B cell (primary cell): ENCODE data around the gene MRPL17. TPM values are rescaled to one million over a fixed set of nuclear protein-coding genes. Genes with fewer than 3 reads are reported as not detected.

ENCODE experiments used
- ATAC-seq: fragments of 200-7000 bp; cut with Tn5 transposase; one replicate; pipeline ENCODE4 v1.10.0; 2021; ENCODE audit warnings: low read depth, mild to moderate bottlenecking, moderate number of reproducible peaks, moderate library complexity
- CTCF ChIA-PET: fragments of 350-600 bp; sonication (Branson Sonifier 250); formaldehyde crosslinking; loops from one replicate; lab custom pipeline; 2021; ENCODE audit warnings: antibody characterized with exemption, inconsistent platforms; lab: Charles Lee
- POLR2A ChIA-PET: fragments of 350-600 bp; sonication (Branson Sonifier 250); formaldehyde crosslinking; loops from one replicate; lab custom pipeline; 2021; ENCODE audit warnings: antibody characterized with exemption; lab: Charles Lee
- DNase-seq: peaks from one replicate; pipeline ENCODE4 v3.0.0; 2013
- H2AFZ ChIP-seq: 2 replicates; pipeline ENCODE4 v1.6.1; 2012; ENCODE audit warnings: mild to moderate bottlenecking, low read depth, low read length; ENCODE audit not compliant: insufficient read depth, poor library complexity, severe bottlenecking
- H3K27ac ChIP-seq, 2 donors: 1 replicate in 1 of 2; 2 replicates in 1 of 2; pipeline ENCODE4 v1.5.1; 2012 to 2013; ENCODE audit warnings: low read length in 2 of 2, mild to moderate bottlenecking in 2 of 2, moderate library complexity in 1 of 2
- H3K27me3 ChIP-seq, 4 experiments: fragments of 200-600 bp in 1 of 4; sonication (generic) in 1 of 4; replicated peaks in 1 of 4; 1 replicate in 2 of 4; 2 replicates in 2 of 4; pipeline versions ENCODE4 v1.6.1 to v1.7.0; 2013 to 2016; ENCODE audit warnings: low read length in 3 of 4, mild to moderate bottlenecking in 2 of 4, mixed read lengths in 1 of 4, moderate library complexity in 1 of 4; ENCODE audit not compliant: insufficient read depth in 4 of 4, control insufficient read depth in 3 of 4; ENCODE audit errors: control extremely low read depth in 1 of 4
- H3K36me3 ChIP-seq, 2 experiments: replicated peaks in 1 of 2; 1 replicate in 1 of 2; 2 replicates in 1 of 2; pipeline versions ENCODE4 v1.6.1 to v1.7.1; 2013; ENCODE audit warnings: low read length in 1 of 2; ENCODE audit not compliant: insufficient read depth in 2 of 2, control insufficient read depth in 1 of 2; ENCODE audit errors: control extremely low read depth in 1 of 2, extremely low read depth in 1 of 2
- H3K4me1 ChIP-seq, 2 donors: fragments of 200-600 bp in 1 of 2; sonication (generic) in 1 of 2; 1 replicate in 1 of 2; 2 replicates in 1 of 2; pipeline versions ENCODE4 v1.5.1 to v1.6.1; 2013 to 2017; ENCODE audit warnings: low read length in 2 of 2; ENCODE audit not compliant: control insufficient read depth in 2 of 2, insufficient read depth in 2 of 2
- H3K4me2 ChIP-seq: replicated peaks from 2 replicates; pipeline ENCODE3; 2012; ENCODE audit warnings: mild to moderate bottlenecking, low read depth, low read length; ENCODE audit not compliant: poor library complexity, severe bottlenecking
- H3K4me3 ChIP-seq, 5 experiments: fragments of 200-600 bp in 1 of 5; sonication (generic) in 1 of 5; 1 replicate in 3 of 5; 2 replicates in 2 of 5; pipeline versions ENCODE4 v1.5.1 to v1.7.0; 2011 to 2016; ENCODE audit warnings: low read length in 4 of 5, mild to moderate bottlenecking in 4 of 5, low read depth in 2 of 5, control low read depth in 1 of 5, moderate library complexity in 1 of 5; ENCODE audit not compliant: insufficient read depth in 1 of 5; ENCODE audit errors: control extremely low read depth in 1 of 5, extremely low read depth in 1 of 5
- H3K79me2 ChIP-seq: fragments of 200-600 bp; sonication (generic); one replicate; pipeline ENCODE4 v1.6.0; 2016; ENCODE audit warnings: low read length; ENCODE audit not compliant: control insufficient read depth, insufficient read depth
- H3K9ac ChIP-seq: fragments of 200-600 bp; sonication (generic); 2 replicates; pipeline ENCODE4 v1.6.1; 2017; ENCODE audit warnings: mild to moderate bottlenecking, low read length, moderate library complexity
- H3K9me3 ChIP-seq, 3 donors: one replicate each; pipeline versions ENCODE4 v1.6.1 to v1.7.1; 2013; ENCODE audit warnings: low read length in 2 of 3; ENCODE audit not compliant: control insufficient read depth in 2 of 3, insufficient read depth in 1 of 3; ENCODE audit errors: control extremely low read depth in 1 of 3
- H4K20me1 ChIP-seq: 2 replicates; pipeline ENCODE4 v1.6.0; 2012; ENCODE audit warnings: mild to moderate bottlenecking, low read length; ENCODE audit not compliant: insufficient read depth, control insufficient read depth, poor library complexity, severe bottlenecking
- H3K27ac Mint-ChIP-seq: one replicate; pipeline ENCODE4 v1.8.0; 2021; ENCODE audit warnings: mixed read lengths
- H3K27me3 Mint-ChIP-seq: one replicate; pipeline ENCODE4 v1.8.0; 2021; ENCODE audit warnings: mixed read lengths
- H3K4me1 Mint-ChIP-seq: one replicate; pipeline ENCODE4 v1.8.0; 2021; ENCODE audit warnings: mixed read lengths
- H3K4me3 Mint-ChIP-seq: one replicate; pipeline ENCODE4 v1.8.0; 2021; ENCODE audit warnings: mixed read lengths
- H3K9me3 Mint-ChIP-seq: one replicate; pipeline ENCODE4 v1.8.0; 2022; ENCODE audit warnings: mixed read lengths; ENCODE audit not compliant: insufficient read depth
- EZH2 ChIP-seq: IDR thresholded peaks from 2 replicates; pipeline ENCODE4 v1.6.1; 2012; ENCODE audit warnings: borderline replicate concordance, low read depth, mild to moderate bottlenecking, moderate library complexity, low read length; ENCODE audit not compliant: insufficient read depth, poor library complexity, severe bottlenecking
- WGBS: methylation state at CpG from one replicate; pipeline ENCODE4 v1.1.5; 2013; ENCODE audit warnings: missing lambda C conversion rate; ENCODE audit not compliant: insufficient coverage; 5-methylcytosine and 5-hydroxymethylcytosine counted together
- intact Hi-C: fragments of 100-400 bp; cut with micrococcal nuclease; formaldehyde crosslinking; loops from one replicate; pipeline ENCODE4 v1.10.0; 2022
- polyA plus RNA-seq: library from polyadenylated mRNA; depleted of rRNA; stranded (reverse); fragments of >200 nt; gene quantifications from 2 replicates; pipeline ENCODE4 v1.2.3, GENCODE V29; 2012
- total RNA-seq, 2 donors: library from RNA; stranded (reverse); fragments of 120-200 nt in 1 of 2; gene quantifications; 1 replicate in 1 of 2; 2 replicates in 1 of 2; pipeline versions ENCODE4 v1.2.3 to v1.2.4, GENCODE V29; 2013 to 2022
- TF ChIP-seq, protein P1 (sequence below): fragments of 200-600 bp; IDR thresholded peaks from one replicate; pipeline ENCODE4 v1.8.0; 2022; ENCODE audit warnings: antibody characterized with exemption, mild to moderate bottlenecking

Gene MRPL17
- total and polyA plus RNA-seq, 2 donors (not counting 1 experiment from before 2014, with no cell fraction given): 9.9 to 18.2 TPM

DNA sequence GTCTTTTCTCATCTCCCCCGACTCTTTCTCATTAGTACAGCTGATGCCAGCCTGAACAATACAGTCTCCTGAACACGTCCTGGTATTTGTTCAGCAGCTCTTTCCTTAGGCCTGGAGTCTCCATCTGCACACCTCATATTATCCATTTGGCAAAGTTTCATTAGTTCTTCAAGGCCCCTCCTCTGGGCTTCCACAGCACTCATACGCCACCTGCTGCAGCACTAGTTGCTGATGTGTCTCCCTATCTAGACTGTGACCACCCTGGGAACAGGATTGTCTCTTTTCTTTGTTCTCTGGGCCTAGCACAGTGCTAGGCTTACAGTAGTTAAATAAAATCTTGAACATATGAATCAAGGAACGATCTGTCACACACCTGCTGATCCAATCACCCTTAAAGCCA lies 44.7 kb downstream of the MRPL17 start:
- WGBS: 93% methylated on average over 3 of the region's 4 CpGs

DNA sequence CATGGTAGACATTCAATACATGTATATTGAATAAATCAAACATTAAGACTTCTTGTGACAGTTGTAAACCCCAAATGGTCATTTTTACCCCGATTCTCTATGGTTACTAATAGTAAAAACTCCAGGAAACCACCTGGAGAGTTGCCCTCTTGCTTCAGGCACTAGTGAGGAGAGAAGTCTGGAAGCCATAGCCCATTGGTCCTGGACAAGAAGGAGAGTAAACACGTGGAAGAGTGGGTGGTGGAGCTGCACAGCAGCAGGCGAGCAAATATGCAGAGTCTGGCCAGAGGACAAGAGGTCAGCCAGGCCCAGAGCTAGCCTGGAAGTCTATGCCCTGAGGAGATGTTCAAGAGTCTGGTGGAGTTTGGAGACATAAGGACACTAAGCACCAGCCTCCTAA lies 45.3 kb downstream of the MRPL17 start:
- no peak overlapping the region for H2AFZ ChIP-seq
- no peaks in the 10 kb centered on the region for H3K36me3 ChIP-seq
- no peak for ATAC-seq
- no peak overlapping the region for H3K4me2 ChIP-seq
- no peak overlapping the region for H3K4me3 ChIP-seq
- H3K9ac ChIP-seq: no peak overlapping the region
- H4K20me1 ChIP-seq: no peaks in the 10 kb centered on the region
- POLR2A ChIA-PET: no interaction called here
- TF ChIP-seq, protein P1, sequence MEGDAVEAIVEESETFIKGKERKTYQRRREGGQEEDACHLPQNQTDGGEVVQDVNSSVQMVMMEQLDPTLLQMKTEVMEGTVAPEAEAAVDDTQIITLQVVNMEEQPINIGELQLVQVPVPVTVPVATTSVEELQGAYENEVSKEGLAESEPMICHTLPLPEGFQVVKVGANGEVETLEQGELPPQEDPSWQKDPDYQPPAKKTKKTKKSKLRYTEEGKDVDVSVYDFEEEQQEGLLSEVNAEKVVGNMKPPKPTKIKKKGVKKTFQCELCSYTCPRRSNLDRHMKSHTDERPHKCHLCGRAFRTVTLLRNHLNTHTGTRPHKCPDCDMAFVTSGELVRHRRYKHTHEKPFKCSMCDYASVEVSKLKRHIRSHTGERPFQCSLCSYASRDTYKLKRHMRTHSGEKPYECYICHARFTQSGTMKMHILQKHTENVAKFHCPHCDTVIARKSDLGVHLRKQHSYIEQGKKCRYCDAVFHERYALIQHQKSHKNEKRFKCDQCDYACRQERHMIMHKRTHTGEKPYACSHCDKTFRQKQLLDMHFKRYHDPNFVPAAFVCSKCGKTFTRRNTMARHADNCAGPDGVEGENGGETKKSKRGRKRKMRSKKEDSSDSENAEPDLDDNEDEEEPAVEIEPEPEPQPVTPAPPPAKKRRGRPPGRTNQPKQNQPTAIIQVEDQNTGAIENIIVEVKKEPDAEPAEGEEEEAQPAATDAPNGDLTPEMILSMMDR: no peak
- TF ChIP-seq EZH2: no peak
- no peaks in the 10 kb centered on the region for H3K79me2 ChIP-seq
- H3K4me3 Mint-ChIP-seq: no peak overlapping the region
- H3K27ac ChIP-seq: no peak overlapping the region
- H3K9me3 Mint-ChIP-seq: no peaks in the 10 kb centered on the region
- no peaks in the 10 kb centered on the region for H3K9me3 ChIP-seq
- CTCF ChIA-PET: interaction anchor here (1.1 kb wide), 1 partner anchor 121 kb away, joined by 3 read pairs; no protein-coding TSS in a partner anchor
- H3K27me3 Mint-ChIP-seq: no peaks in the 10 kb centered on the region
- DNase-seq: no peak
- WGBS: no CpG with 5 or more reads among the region's 3 CpGs
- no peaks in the 10 kb centered on the region for H3K27me3 ChIP-seq
- H3K4me1 Mint-ChIP-seq: no peaks in the 10 kb centered on the region
- intact Hi-C loops: no loop called here
- peaks cover 0 to 3% of the 10 kb centered on the region in 2 donors for H3K4me1 ChIP-seq
- H3K27ac Mint-ChIP-seq: no peak overlapping the region

More for the DNA sequence above, 44.7 kb downstream of the MRPL17 start:
- TF ChIP-seq, protein P1: no peak
- no peak for TF ChIP-seq EZH2
- peaks cover 0 to 3% of the 10 kb centered on the region in 2 donors for H3K4me1 ChIP-seq
- ChIA-PET POLR2A (no interaction called here), CTCF (interaction anchor here (0.9 to 1.5 kb wide), 2 partner anchors 11 to 45 kb away, joined by 4 read pairs; partner anchors contain the start of gene MRPL17)
- no peaks in the 10 kb centered on the region for H3K79me2 ChIP-seq
- ATAC-seq (no peak), DNase-seq (no peak)
- Mint-ChIP-seq H3K27me3 (no peaks in the 10 kb centered on the region), H3K4me1 (no peaks in the 10 kb centered on the region), H3K27ac (no peak overlapping the region), H3K9me3 (no peaks in the 10 kb centered on the region), H3K4me3 (no peak overlapping the region)
- no peaks in the 10 kb centered on the region for H4K20me1 ChIP-seq
- H3K27me3 ChIP-seq: no peaks in the 10 kb centered on the region
- H3K4me2 ChIP-seq: no peak overlapping the region
- H3K4me3 ChIP-seq: no peak overlapping the region
- no peak overlapping the region for H2AFZ ChIP-seq
- H3K27ac ChIP-seq: no peak overlapping the region
- no peaks in the 10 kb centered on the region for H3K9me3 ChIP-seq
- no peaks in the 10 kb centered on the region for H3K36me3 ChIP-seq
- intact Hi-C loops: no loop called here
- no peak overlapping the region for H3K9ac ChIP-seq
